Measurements from ENCODE around the gene DLK1. TPM values are rescaled to one million over a fixed set of nuclear protein-coding genes. Genes with fewer than 3 reads are reported as not detected.

The DLK1 gene
- polyA plus RNA-seq, 1 experiment = 0.12 TPM

GRCh38 chr14:100748403-100748802 is 21.7 kb downstream of the DLK1 start:
- no peak for TF ChIP-seq CTCF (IDR thresholded peaks at IDR 0.05; ENCODE audit: low read depth, low read length)
- ChIA-PET CTCF (no interaction called here), POLR2A (no interaction called here)
- H3K27ac ChIP-seq (ENCODE audit: low read depth, low read length) = no peak overlapping the region
- no peak overlapping the region for H3K4me3 ChIP-seq (ENCODE audit: low read depth, low read length)
- no peaks in the 10 kb centered on the region for H3K9me3 ChIP-seq (ENCODE audit: control insufficient read depth, insufficient read depth, low read length)
- DNase-seq (ENCODE audit: low read depth, low spot score) = no peak
- peaks cover 6% of the 10 kb centered on the region for H3K27me3 ChIP-seq (ENCODE audit: control insufficient read depth, insufficient read depth, low read length)

DNA sequence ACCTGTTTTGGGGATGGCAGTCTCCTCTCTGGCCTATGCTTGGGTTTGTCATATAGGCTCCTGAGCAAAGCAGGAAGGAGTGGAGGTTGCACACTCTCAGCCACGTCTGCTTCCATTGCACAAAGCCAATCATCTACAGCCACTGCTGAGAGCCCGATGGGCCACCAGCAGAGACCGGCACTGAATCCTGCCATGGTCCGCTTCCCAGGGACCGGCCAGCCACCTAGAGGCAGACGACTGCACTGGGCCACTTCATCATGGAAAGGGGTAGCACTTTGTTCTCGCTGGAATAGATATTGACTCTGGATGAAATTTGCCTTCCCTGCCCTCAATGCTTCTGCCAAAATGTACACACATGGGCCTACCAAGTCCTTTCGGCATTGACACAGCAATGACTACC is 22.3 kb downstream of the DLK1 start:
- POLR2A ChIA-PET = no interaction called here

GRCh38 chr14:100749967-100750597 is 23.4 kb downstream of the DLK1 start:
- ChIA-PET CTCF (no interaction called here), POLR2A (no interaction called here)
- Histone ChIP-seq H3K4me3 (ENCODE audit: low read depth, low read length) (no peak overlapping the region), H3K9me3 (ENCODE audit: control insufficient read depth, insufficient read depth, low read length) (no peaks in the 10 kb centered on the region), H3K27ac (ENCODE audit: low read depth, low read length) (no peak overlapping the region), H3K27me3 (ENCODE audit: control insufficient read depth, insufficient read depth, low read length) (peaks cover 3% of the 10 kb centered on the region)
- no peak for DNase-seq (ENCODE audit: low read depth, low spot score)
- TF ChIP-seq CTCF (IDR thresholded peaks at IDR 0.05; ENCODE audit: low read depth, low read length) = no peak

More for the DNA sequence above, 22.3 kb downstream of the DLK1 start:
- Histone ChIP-seq H3K27ac (ENCODE audit: low read depth, low read length) (no peak overlapping the region), H3K4me3 (ENCODE audit: low read depth, low read length) (no peak overlapping the region), H3K9me3 (ENCODE audit: control insufficient read depth, insufficient read depth, low read length) (no peaks in the 10 kb centered on the region), H3K27me3 (ENCODE audit: control insufficient read depth, insufficient read depth, low read length) (peaks cover 6% of the 10 kb centered on the region)
- no peak for DNase-seq (ENCODE audit: low read depth, low spot score)
- CTCF ChIA-PET = no interaction called here
- no peak for TF ChIP-seq CTCF (IDR thresholded peaks at IDR 0.05; ENCODE audit: low read depth, low read length)

DNA sequence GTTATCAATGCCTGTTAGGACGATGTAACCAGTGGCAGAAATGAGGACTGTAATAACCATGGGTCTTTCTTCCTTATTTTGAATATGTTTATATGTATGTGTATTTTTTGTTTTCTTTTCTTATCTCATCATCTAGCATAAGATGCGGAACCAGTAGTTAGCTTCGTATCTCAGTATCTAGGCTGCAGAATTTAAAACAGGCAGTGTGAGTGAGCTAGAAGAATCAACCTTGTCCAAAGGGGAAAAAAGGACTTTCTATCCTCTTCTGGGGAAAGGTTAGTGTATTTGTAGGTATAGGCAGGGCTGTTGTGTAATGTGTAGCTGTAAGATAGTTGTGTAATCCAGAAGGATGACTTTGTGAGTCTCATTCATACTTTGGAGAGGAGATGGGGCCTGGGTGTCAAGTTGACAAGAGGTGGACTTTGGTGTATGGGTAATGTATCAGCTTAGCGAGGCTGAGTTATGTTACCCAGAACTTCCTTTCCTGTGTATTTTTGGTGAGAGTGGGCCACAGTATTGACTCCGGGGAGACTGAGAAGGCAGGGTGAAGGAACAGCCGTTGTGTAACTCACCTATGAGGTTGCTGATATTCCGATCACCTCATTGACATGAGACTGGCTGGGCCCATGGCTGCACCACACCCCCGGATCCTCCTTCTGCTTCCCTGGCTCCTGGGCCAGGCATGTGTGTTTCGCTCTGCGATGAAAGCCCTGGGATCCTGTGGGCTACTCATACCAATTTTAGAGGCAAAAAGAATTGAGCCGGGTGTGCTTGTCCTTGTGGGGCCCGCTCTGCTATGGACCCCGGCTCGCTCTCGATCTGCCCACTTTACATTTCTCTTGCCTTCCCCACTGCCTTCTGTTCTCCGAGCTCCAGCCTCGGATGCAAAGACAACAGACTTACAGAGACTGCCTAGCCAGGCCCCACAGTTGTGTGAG is 24.3 kb downstream of the DLK1 start:
- peaks cover 3% of the 10 kb centered on the region for H3K27me3 ChIP-seq (ENCODE audit: control insufficient read depth, insufficient read depth, low read length)
- no peak overlapping the region for H3K27ac ChIP-seq (ENCODE audit: low read depth, low read length)
- ChIA-PET CTCF (no interaction called here), POLR2A (no interaction called here)
- no peaks in the 10 kb centered on the region for H3K9me3 ChIP-seq (ENCODE audit: control insufficient read depth, insufficient read depth, low read length)
- TF ChIP-seq CTCF (IDR thresholded peaks at IDR 0.05; ENCODE audit: low read depth, low read length) = no peak
- H3K4me3 ChIP-seq (ENCODE audit: low read depth, low read length) = no peak overlapping the region
- DNase-seq (ENCODE audit: low read depth, low spot score) = no peak

DNA sequence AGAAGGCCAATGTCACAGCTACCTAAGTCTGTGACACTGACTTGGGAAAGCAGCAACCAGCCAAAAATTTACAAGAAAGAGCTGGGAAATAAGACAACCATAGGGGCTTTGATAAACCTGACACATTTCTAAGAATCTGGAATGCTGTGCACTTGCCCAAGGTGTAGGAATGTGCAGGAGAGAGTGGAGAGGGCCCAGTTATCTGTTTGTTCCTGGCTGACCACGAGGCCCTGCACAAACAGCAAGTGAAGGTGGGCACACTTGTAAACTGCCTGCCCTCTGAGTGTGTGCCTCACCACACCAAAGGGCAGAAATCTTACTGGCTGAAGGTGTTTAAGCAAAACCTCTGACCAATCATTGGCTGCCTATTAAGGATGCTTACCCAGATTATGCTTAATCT is 27.3 kb downstream of the DLK1 start:
- no peak overlapping the region for H3K27ac ChIP-seq (ENCODE audit: low read depth, low read length)
- no peak for TF ChIP-seq CTCF (IDR thresholded peaks at IDR 0.05; ENCODE audit: low read depth, low read length)
- POLR2A ChIA-PET = no interaction called here
- H3K9me3 ChIP-seq (ENCODE audit: control insufficient read depth, insufficient read depth, low read length) = no peaks in the 10 kb centered on the region; the same call in 1 of the 2 replicates
- H3K4me3 ChIP-seq (ENCODE audit: low read depth, low read length) = no peak overlapping the region
- no peak for DNase-seq (ENCODE audit: low read depth, low spot score)
- H3K27me3 ChIP-seq (ENCODE audit: control insufficient read depth, insufficient read depth, low read length) = no peaks in the 10 kb centered on the region
- CTCF ChIA-PET = interaction anchor here (0.7 kb wide), 1 partner anchor 300 kb away, joined by 3 read pairs; no protein-coding TSS in a partner anchor
